HG03439 (cell line): ENCODE results near the gene TMPRSS9.

ENCODE experiments used
- ATAC-seq: cut with Tn5 transposase; IDR thresholded peaks from one replicate; pipeline ENCODE4 v1.9.1; 2021; ENCODE audit warnings: mild to moderate bottlenecking, moderate library complexity; ENCODE audit not compliant: unreplicated experiment

Gene TMPRSS9

GRCh38 chr19:2329149-2329478, 31.0 kb upstream of the TMPRSS9 start:
- ATAC-seq, result no peak

GRCh38 chr19:2329501-2329916, 30.6 kb upstream of the TMPRSS9 start:
- ATAC-seq, result no peak

- ATAC-seq, result no peak
Observed at GRCh38 chr19:2330255-2330631, 29.8 kb upstream of the TMPRSS9 start.

GRCh38 chr19:2330632-2331284, 29.3 kb upstream of the TMPRSS9 start:
- ATAC-seq, result no peak

GRCh38 chr19:2331601-2332246, 28.3 kb upstream of the TMPRSS9 start:
- no peak for ATAC-seq

GRCh38 chr19:2332341-2333026, 27.6 kb upstream of the TMPRSS9 start:
- ATAC-seq, result no peak

GRCh38 chr19:2333027-2333806, 26.8 kb upstream of the TMPRSS9 start:
- no peak for ATAC-seq

- ATAC-seq, result no peak
Observed at GRCh38 chr19:2333807-2334211, 26.3 kb upstream of the TMPRSS9 start.

- no peak for ATAC-seq
Observed at GRCh38 chr19:2334426-2334825, 25.6 kb upstream of the TMPRSS9 start.

GRCh38 chr19:2334986-2335846, 24.8 kb upstream of the TMPRSS9 start:
- no peak for ATAC-seq

GRCh38 chr19:2335848-2336247, 24.2 kb upstream of the TMPRSS9 start:
- no peak for ATAC-seq

GRCh38 chr19:2336528-2337328, 23.3 kb upstream of the TMPRSS9 start:
- ATAC-seq, result no peak

GRCh38 chr19:2337329-2337707, 22.7 kb upstream of the TMPRSS9 start:
- no peak for ATAC-seq

- no peak for ATAC-seq
Observed at GRCh38 chr19:2338055-2338615, 21.9 kb upstream of the TMPRSS9 start.

GRCh38 chr19:2338751-2339643, 21.1 kb upstream of the TMPRSS9 start:
- ATAC-seq, result no peak

- ATAC-seq, result no peak
Observed at GRCh38 chr19:2339644-2340310, 20.3 kb upstream of the TMPRSS9 start.

- no peak for ATAC-seq
Observed at GRCh38 chr19:2340496-2341243, 19.4 kb upstream of the TMPRSS9 start.
